Choroid plexus epithelial cell (primary cell): ENCODE measurements around the gene CLK1.

Source experiments
- DNase-seq: peaks from one replicate; pipeline ENCODE4 v3.0.0-alpha.2; 2010; ENCODE audit warnings: low read depth
- H3K4me3 ChIP-seq: 2 replicates; pipeline ENCODE4 v1.5.1; 2011; ENCODE audit warnings: low read depth, mild to moderate bottlenecking, control low read depth, low read length, moderate library complexity
- TF ChIP-seq, protein P1 (sequence below): conservative IDR thresholded peaks from 2 replicates; pipeline ENCODE4 v1.5.1; 2011; ENCODE audit warnings: low read depth, mild to moderate bottlenecking, control low read depth, inconsistent platforms, low read length, moderate library complexity

CLK1 gene

GRCh38 chr2:200810998-200811332, 53.5 kb downstream of the CLK1 start:
- TF ChIP-seq, protein P1, sequence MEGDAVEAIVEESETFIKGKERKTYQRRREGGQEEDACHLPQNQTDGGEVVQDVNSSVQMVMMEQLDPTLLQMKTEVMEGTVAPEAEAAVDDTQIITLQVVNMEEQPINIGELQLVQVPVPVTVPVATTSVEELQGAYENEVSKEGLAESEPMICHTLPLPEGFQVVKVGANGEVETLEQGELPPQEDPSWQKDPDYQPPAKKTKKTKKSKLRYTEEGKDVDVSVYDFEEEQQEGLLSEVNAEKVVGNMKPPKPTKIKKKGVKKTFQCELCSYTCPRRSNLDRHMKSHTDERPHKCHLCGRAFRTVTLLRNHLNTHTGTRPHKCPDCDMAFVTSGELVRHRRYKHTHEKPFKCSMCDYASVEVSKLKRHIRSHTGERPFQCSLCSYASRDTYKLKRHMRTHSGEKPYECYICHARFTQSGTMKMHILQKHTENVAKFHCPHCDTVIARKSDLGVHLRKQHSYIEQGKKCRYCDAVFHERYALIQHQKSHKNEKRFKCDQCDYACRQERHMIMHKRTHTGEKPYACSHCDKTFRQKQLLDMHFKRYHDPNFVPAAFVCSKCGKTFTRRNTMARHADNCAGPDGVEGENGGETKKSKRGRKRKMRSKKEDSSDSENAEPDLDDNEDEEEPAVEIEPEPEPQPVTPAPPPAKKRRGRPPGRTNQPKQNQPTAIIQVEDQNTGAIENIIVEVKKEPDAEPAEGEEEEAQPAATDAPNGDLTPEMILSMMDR = no peak
- no peak for DNase-seq
- H3K4me3 ChIP-seq = peak overlapping the region; percentile 87

DNA sequence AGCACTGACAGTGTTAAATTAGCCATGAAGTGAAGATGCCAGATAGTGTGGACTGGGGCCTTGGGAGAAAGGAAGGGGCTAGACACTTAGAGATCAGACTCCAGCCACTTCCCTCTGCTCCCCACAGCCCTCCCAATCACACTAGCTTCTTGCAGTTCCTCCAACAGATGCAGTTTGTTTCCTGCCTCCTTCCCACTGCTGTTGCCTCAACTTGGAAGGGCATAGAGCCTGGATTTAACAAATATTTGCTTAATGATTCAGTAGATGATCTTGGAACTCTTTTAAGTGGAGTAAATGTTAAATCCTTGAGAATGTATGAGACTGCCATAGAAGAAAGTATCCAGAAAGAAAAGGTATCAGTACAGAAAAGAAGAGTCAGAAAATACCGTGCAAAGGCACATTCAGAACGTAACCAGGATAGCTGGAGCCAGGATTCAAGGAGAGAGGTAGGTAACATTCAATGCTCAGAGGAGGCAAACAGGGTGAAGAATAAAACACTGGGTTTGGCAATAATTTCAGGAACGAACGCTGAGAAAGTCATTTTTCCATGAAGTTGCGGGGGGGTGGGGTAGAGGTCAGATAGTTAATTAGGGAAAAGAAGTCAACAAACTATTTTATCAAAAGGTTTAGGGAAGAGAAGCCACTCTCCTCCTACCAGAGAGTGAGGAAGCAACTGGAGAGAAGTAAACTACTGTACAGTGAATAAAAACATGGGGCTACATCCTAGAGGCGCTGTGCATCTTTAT, 54.0 kb downstream of the CLK1 start:
- H3K4me3 ChIP-seq = peak overlapping the region; percentile 87
- TF ChIP-seq, protein P1 = no peak
- peak; percentile 75 for DNase-seq

- no peak overlapping the region for H3K4me3 ChIP-seq
- no peak for DNase-seq
- TF ChIP-seq, protein P1 = no peak
Measured at GRCh38 chr2:200809506-200810251, 54.8 kb downstream of the CLK1 start.
